NCI-H2196 treated with DMSO at 0.1 percent for 48 hours (cell line): ENCODE measurements around the gene SLC15A2.

Experiments
- DNase-seq: peaks from one replicate; lab custom pipeline; 2025; ENCODE audit not compliant: unreplicated experiment; lab: John Stamatoyannopoulos, UW

Gene SLC15A2

DNA sequence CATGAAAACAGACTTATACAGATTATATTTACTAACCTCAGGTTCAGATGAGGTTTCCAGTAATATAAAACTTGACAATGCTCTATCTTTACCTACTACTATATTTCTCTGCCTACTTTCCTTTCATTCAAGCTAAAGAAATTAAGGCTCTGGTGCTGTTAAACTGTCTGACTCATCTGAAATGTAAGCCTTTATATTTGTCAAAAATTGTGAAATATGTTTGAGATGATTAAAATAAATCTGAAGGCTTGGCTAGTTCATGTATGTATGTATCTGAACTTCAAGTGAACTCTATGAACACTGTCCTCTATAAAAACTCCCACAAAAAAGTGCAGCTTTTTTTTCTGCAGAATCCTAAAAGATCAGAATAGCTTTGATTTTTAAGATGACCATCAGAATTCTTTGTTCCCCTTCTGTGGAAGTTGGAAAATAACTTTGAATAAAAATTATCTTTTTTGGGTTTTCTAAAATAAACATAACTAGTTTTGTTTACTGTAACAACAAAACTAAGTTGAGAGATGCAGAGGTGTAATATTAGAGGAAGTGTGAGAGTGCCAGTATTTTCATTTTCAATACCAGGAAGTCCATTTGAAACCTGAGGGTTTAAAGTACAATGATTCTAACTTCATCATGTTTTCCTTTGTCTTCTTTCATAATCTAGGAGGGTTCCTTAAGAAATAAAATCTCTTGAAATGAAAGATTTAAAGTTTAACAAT is 85.7 kb downstream of the SLC15A2 start:
- no peak for DNase-seq

DNA sequence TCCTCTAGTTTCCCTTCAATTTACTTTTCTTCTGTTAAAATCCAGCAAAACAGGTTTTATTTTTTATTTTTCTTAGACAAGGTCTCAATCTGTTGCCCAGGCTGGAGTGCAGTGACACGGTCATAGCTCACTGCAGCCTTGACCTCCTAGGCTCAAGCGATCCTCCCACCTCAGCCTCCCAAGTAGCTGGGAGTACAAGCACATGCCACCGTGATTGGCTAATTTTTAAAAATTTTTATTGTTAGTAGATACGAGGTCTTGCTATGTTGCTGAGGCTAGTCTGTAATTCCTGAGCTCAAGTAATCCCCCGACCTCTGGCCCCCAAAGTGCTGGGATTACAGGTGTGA is 86.2 kb downstream of the SLC15A2 start:
- DNase-seq = no peak

DNA sequence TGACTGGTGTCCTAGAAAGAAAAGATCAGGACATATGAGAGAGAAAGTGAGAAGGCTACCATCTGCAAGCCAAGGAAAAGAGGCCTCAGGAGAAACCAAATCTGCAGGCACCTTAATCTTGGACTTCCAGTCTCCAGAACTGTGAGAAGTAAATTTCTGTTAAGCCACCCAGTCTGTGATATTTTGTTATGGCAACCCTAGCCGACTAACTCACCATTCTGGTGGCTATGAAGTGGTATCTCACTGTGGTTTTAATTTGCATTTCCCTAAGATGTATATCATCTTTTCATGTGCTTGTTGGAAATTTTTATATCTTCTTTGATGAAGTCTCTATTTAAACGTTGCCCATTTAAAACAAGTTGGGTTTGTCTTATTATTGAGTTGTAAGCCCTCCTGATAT is 87.3 kb downstream of the SLC15A2 start:
- no peak for DNase-seq

DNA sequence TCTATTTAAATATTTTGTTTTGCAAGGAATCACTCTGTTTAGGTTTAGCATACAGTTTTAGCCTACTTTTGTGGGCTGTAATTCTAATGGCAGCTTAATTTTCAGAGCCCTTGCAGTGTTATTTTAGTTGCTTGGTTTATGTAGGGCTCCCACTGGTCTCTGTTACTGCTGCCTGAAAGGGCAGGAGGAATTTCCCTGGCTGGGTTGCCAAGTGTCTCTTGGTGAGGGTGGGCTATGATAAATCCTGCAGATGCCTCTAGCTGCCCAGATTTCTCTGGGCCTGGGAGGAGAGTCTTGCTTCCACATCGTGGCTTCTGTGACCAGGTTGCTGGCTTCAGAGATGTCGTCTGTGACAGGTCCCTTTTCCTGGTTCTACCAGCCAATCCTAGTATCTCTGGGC is 91.6 kb downstream of the SLC15A2 start:
- no peak for DNase-seq

DNA sequence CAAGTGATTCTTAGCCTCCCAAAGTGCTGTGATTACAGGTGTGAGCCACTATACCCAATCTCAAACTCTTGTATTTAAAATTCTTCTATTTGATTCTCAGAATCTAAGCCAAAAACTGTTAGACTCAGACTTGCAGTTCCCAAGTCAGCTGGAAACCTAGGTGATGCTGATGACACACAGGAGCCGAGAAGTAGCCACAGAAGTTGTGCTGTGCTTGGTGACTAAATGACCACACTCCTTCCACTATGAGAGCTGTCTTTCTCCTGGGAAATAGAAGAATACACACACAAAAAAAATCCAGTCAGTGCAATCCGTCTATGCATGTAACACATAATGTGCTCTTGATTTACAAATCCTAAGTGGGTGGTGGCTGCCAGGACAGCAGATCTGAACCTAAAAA is 93.9 kb downstream of the SLC15A2 start:
- no peak for DNase-seq

DNA sequence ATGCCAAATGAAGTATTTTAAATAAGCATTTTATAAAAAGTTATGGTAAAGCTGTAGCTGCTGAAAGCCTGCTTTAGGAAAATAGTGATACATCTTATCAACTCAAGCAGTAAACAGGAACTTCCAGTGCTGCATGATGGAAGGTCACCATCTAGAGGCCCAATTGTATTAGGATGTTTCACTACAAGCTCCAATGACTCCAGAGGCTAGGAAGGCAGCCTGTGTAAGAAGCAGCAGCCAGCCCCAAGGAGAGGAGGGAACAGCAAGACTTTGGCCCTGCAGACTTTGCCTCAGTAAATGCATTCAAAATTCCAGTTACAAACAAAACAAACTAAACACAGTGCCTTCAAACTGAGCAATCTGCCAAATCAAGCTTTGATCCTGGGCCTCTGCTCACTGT is 95.7 kb downstream of the SLC15A2 start:
- DNase-seq = no peak

DNA sequence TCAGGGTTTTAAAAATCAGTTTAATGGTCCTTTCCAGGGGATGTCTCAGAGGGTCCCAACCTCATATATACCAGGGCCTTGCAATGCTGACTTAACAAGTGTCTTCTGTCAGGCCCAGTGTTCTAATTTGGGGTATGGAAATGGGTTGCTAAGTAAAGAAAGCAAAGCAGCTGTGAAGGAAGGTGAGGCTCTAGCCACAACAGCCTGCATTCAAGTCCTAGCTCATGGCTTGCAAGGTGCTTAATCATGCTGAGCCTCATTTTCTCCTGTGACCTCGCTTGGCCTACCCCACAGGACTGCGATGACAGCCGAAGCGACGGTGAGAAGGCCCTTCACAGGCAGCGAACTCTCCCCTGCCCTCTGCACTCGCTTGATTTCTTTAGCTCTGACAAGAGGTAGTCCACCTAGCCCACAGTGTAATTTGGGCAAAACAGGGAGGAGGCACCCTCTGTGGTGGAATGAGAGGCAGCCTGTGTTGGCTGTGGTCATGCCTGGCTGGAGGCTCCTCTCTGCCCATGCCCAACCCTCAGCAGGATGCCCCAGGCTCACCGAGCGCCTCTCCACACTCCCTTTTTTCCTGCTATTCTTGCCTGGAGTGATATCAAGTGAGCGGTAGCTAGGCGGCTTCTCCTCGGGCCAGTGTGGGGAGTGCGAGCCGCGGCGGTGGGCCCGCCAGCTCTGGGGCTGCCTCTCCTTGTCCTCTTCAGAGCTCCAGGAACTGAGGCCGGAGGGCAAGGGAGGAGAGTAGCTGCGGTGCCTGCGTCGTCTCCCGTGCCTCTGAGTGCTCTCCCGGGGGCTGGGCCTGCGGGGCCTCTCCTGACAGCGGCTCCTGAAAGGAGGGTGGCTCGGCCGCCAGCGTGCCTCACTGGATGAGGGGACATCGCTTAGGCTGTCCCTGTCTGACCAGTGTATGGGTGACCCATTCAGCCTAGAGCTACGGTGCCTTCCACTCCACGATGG is 98.7 kb downstream of the SLC15A2 start:
- DNase-seq = no peak
